ENCODE results near the gene P3H2.
A peak's percentile ranks its signal among the peaks of the same experiment; 100 is the strongest.

P3H2 gene

DNA sequence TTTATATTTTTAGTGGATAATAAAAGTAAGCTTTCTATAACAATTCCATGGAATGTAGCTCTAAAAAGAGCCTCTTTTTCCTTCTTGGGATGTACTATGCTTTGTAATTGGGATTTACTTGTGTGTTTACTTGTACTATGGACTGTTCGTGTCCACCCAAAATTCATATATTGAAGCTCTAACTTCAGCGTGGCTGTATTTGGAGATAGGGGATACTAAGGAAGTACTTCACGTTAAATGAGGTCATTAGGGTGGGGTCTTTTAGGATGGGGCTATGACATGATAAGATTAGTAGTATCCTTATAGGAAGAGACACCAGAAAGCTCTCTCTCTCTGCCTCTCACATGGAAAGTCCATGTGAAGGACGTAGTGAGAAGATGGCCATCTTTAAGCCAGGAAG, 64.9 kb downstream of the P3H2 start:
- DNase-seq (ENCODE audit: low read depth): no peak
- TF ChIP-seq CTCF (conservative IDR thresholded peaks at IDR 0.05; ENCODE audit: low read depth, low read length): no peak
- no peak overlapping the region for H3K4me3 ChIP-seq (ENCODE audit: low read depth, low read length)

GRCh38 chr3:190053919-190054672, 66.6 kb downstream of the P3H2 start:
- H3K4me3 ChIP-seq (ENCODE audit: low read depth, low read length): no peak overlapping the region
- peak; percentile 7 for TF ChIP-seq CTCF (conservative IDR thresholded peaks at IDR 0.05; ENCODE audit: low read depth, low read length)
- DNase-seq (ENCODE audit: low read depth): peak; percentile 83

DNA sequence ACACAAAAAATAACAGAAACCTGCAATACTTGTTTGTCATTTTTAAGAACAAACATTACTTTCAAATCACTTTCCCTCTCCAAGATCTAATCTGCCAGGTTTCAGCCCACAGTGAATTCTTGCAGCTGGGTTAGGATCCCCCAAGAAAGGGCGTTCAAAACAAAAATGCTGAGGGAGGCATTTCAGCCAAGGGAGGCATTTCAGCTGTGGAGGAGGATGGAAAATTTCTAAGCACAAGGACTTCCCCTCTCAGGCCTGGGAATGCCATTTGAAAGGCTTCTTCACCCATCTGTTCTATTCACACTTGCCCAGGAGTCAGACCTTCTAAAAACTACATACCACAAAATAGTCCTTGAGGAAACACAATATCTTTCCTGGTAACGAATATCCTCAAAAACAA, 69.1 kb downstream of the P3H2 start:
- no peak for DNase-seq (ENCODE audit: low read depth)
- no peak for TF ChIP-seq CTCF (conservative IDR thresholded peaks at IDR 0.05; ENCODE audit: low read depth, low read length)
- no peak overlapping the region for H3K4me3 ChIP-seq (ENCODE audit: low read depth, low read length)

- H3K4me3 ChIP-seq (ENCODE audit: low read depth, low read length): peak overlapping the region; percentile 29
- peak; percentile 79 for DNase-seq (ENCODE audit: low read depth)
- no peak for TF ChIP-seq CTCF (conservative IDR thresholded peaks at IDR 0.05; ENCODE audit: low read depth, low read length)
Observed at GRCh38 chr3:190048932-190049441, 71.7 kb downstream of the P3H2 start.

DNA sequence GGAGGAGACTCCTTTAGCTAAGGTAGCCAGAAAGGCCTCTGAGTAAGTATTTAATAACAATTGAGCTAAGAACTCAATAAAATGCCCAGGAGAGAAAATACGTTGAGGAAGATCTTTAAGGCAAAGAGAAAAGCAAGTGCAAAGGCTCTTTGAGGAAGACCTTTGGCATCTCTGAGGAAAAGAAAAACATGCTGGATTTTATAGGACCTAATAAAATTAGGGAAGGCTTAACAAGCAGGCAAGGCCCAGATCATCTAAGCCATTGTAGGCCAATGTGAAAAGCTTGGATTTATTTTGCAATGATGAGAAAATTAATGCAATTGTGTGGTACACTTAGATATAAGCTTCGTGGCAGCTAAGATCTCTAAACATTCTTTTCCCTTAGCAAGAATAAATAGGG, 75.7 kb downstream of the P3H2 start:
- no peak for TF ChIP-seq CTCF (conservative IDR thresholded peaks at IDR 0.05; ENCODE audit: low read depth, low read length)
- no peak overlapping the region for H3K4me3 ChIP-seq (ENCODE audit: low read depth, low read length)
- no peak for DNase-seq (ENCODE audit: low read depth)

- TF ChIP-seq CTCF (conservative IDR thresholded peaks at IDR 0.05; ENCODE audit: low read depth, low read length): no peak
- peak; percentile 31 for DNase-seq (ENCODE audit: low read depth)
- H3K4me3 ChIP-seq (ENCODE audit: low read depth, low read length): no peak overlapping the region
Observed at GRCh38 chr3:190044142-190044541, 76.6 kb downstream of the P3H2 start.

DNA sequence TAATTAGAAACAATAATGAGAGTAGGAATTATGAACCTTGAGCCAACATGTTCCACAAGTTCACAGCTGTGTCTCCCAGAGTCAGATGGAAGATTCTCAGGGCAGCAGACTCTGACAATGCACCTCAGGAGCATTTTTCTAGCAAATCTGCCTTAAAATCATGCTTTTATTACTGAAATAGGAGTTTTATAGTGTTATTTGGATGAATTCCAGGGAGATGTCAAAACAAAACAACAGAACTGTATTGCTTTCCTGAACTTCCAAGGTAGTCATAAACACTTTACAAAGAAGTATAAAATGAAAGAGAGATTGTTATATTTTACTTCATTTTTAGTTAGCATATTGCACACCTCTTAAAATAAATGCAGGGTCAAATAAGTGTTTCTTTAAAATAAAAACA, 77.0 kb downstream of the P3H2 start:
- no peak for DNase-seq (ENCODE audit: low read depth)
- TF ChIP-seq CTCF (conservative IDR thresholded peaks at IDR 0.05; ENCODE audit: low read depth, low read length): no peak
- no peak overlapping the region for H3K4me3 ChIP-seq (ENCODE audit: low read depth, low read length)

Measured in choroid plexus epithelial cell (primary cell).